ENCODE data around the gene ITGAL. TPM values are rescaled to one million over a fixed set of nuclear protein-coding genes. Genes with fewer than 3 reads are reported as not detected.

ITGAL gene
- total and polyA plus RNA-seq, 2 of the 13 experiments (the other 11 are each of a cell fraction or from before 2014, with no cell fraction given), result 0.86 to 1.2 TPM

DNA sequence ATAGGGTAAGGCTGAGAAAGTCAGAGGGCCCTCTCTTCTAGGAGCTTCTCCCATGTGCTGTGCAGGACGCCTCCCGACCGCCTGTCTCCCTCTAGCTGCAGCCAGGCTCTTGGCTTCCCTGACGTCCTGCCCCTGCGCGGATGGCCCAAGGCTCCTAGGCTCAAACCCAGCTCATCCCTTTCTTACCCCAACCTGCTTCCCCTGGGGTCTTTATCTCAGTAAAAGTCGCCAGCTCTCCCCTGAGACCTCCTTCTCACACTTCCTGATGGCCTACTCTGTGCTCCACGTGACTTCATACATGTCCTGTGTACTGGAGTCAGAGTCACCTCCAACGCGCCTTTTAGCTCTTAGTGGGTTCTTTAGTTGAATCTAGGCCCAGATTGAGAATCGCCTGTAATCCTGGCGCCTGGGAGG is 63.2 kb downstream of the ITGAL start (continued):
- TF ChIP-seq ZNF484 (CRISPR knock-in tag; IDR thresholded peaks at IDR 0.05; ENCODE audit: borderline replicate concordance, low read depth) (no peak; the same call in 1 of the 2 replicates), RARA (CRISPR knock-in tag; IDR thresholded peaks at IDR 0.05) (peak; percentile 53), ZNF75D (CRISPR knock-in tag; IDR thresholded peaks at IDR 0.05; ENCODE audit: borderline replicate concordance) (peak; percentile 74), POLR2AphosphoS5 (IDR thresholded peaks at IDR 0.05; ENCODE audit: low read depth, low read length) (peak; percentile 45; the same call in 1 of the 2 replicates), ZBTB20 (CRISPR knock-in tag; IDR thresholded peaks at IDR 0.05; ENCODE audit: borderline replicate concordance, low read depth) (peak; percentile 85), ZNF616 (CRISPR knock-in tag; IDR thresholded peaks at IDR 0.05; ENCODE audit: low read depth) (0 out of 2 replicates have a peak, but pooled peaks have one; percentile 47), FOXP4 (CRISPR knock-in tag; IDR thresholded peaks at IDR 0.05) (peak; percentile 55), MXI1 (IDR thresholded peaks at IDR 0.05; ENCODE audit: borderline replicate concordance, low read depth, low read length) (peak; percentile 87; the same call in 2 of the 3 replicates), THAP11 (CRISPR knock-in tag; IDR thresholded peaks at IDR 0.05) (0 out of 2 replicates have a peak, but pooled peaks have one; percentile 21), ZNF788 (CRISPR knock-in tag; IDR thresholded peaks at IDR 0.05; ENCODE audit: borderline replicate concordance) (peak; percentile 26; the same call in 1 of the 2 replicates), ZNF687 (CRISPR knock-in tag; IDR thresholded peaks at IDR 0.05) (peak; percentile 97), ZNF451 (CRISPR knock-in tag; IDR thresholded peaks at IDR 0.05) (0 out of 2 replicates have a peak, but pooled peaks have one; percentile 54), MIER3 (CRISPR knock-in tag; IDR thresholded peaks at IDR 0.05; ENCODE audit: borderline replicate concordance) (peak; percentile 65; the same call in 1 of the 2 replicates), RNF2 (conservative IDR thresholded peaks at IDR 0.05; ENCODE audit: low read depth) (0 out of 2 replicates have a peak, but pooled peaks have one; percentile 35), ZNF510 (CRISPR knock-in tag; IDR thresholded peaks at IDR 0.05; ENCODE audit: low read depth) (peak; percentile 5; the same call in 1 of the 2 replicates), GATAD2A (CRISPR knock-in tag; IDR thresholded peaks at IDR 0.05) (peak; percentile 55), ZBTB7B (CRISPR knock-in tag; IDR thresholded peaks at IDR 0.05) (0 out of 2 replicates have a peak, but pooled peaks have one; percentile 58), ZNF383 (CRISPR knock-in tag; IDR thresholded peaks at IDR 0.05; ENCODE audit: borderline replicate concordance) (no peak), MYC (CRISPR knock-in tag; IDR thresholded peaks at IDR 0.05; ENCODE audit: borderline replicate concordance) (peak; percentile 94)
- TF ChIP-seq, protein P1, sequence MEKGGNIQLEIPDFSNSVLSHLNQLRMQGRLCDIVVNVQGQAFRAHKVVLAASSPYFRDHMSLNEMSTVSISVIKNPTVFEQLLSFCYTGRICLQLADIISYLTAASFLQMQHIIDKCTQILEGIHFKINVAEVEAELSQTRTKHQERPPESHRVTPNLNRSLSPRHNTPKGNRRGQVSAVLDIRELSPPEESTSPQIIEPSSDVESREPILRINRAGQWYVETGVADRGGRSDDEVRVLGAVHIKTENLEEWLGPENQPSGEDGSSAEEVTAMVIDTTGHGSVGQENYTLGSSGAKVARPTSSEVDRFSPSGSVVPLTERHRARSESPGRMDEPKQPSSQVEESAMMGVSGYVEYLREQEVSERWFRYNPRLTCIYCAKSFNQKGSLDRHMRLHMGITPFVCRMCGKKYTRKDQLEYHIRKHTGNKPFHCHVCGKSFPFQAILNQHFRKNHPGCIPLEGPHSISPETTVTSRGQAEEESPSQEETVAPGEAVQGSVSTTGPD (CRISPR knock-in tag; IDR thresholded peaks at IDR 0.05), result 0 out of 2 replicates have a peak, but pooled peaks have one; percentile 34
- TF ChIP-seq, protein P2, sequence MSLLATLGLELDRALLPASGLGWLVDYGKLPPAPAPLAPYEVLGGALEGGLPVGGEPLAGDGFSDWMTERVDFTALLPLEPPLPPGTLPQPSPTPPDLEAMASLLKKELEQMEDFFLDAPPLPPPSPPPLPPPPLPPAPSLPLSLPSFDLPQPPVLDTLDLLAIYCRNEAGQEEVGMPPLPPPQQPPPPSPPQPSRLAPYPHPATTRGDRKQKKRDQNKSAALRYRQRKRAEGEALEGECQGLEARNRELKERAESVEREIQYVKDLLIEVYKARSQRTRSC (CRISPR knock-in tag; IDR thresholded peaks at IDR 0.05; ENCODE audit: low read depth), result peak; percentile 96; the same call in 1 of the 2 replicates
